AG08395 (cell line): ENCODE measurements around the gene TADA2A.
A peak's percentile ranks its signal among the peaks of the same experiment; 100 is the strongest.

Experiments used
- DNase-seq: peaks from one replicate; pipeline ENCODE4 v3.0.0; 2012; ENCODE audit warnings: mixed read lengths, low spot score

The TADA2A gene

DNA sequence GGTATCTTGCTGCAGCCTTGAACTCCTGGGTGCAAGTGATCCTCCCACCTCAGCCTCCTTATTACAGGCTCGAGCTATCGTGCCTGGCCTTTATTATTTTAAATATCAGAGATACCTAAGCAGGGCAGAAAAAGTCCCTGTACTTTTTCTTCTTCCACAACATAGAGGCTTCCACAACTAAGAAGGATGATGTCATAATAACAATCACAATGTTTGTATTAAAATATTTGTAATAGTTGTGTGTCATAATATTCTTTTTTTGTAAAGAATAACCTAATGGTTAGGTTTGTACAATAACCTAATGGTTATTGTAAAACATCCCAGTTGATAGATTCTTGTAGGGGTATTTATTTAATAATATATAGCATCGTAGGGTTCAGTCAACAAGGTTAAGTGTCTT is 56.4 kb downstream of the TADA2A start:
- no peak for DNase-seq

DNA sequence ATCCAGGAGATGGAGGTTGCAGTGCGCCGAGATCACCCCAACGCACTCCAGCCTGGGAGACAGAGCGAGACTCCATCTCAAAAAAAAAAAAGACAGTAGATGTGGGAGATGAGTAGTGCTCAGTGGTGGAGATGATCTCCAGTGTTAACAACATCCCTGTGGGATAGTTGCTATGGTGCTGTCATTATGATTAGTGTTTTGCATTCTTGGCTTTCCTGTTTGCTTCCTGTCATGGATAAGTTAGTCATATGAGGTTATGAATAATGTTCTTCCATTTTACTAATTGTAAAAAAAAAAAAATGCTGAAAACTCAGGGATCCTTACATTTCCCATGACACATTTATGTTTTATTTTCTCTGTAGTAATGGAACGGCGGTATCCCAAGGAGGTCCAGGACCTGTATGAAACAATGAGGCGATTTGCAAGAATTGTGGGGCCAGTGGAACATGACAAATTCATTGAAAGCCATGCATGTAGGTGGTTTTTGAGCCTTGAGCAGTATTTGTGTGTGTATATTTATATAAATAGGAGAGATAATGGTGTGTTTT is 58.5 kb downstream of the TADA2A start:
- DNase-seq, result peak; percentile 35

DNA sequence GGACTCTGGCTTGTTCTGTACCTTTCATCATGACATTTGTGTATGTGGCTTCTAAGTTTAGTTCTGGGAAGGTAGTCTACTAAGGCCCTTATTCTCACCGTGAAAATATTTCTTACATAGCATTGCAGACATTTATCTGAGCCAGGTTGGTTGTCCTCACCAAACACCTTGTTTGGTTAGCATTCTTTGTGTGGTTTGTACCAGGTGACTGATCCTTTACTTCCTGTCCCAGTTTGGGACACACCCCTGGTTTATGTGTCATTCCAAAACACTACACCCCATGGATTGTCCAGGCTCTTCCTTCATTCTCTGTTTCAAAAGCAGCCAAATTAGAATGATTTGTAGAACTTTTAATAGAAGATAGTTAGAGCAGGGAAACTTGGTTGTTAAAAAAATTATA is 59.8 kb downstream of the TADA2A start:
- no peak for DNase-seq

DNA sequence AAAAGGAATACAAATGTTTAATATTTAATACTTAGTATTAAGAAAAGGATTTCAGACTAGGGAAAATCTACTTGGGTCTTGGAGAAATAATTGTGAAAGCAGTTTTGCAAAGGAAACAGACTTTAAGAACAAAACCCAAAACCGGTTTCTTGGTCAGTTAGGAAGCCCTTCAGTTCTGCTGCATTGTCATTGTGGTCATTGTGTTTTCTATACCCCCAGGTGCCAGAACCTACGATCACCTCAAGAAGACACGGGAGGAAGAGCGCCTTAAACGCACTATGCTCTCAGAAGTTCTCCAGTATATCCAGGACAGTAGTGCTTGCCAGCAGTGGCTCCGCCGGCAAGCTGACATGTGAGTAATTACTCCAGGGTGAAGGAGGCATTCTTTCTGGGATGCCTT is 63.5 kb downstream of the TADA2A start:
- no peak for DNase-seq

DNA sequence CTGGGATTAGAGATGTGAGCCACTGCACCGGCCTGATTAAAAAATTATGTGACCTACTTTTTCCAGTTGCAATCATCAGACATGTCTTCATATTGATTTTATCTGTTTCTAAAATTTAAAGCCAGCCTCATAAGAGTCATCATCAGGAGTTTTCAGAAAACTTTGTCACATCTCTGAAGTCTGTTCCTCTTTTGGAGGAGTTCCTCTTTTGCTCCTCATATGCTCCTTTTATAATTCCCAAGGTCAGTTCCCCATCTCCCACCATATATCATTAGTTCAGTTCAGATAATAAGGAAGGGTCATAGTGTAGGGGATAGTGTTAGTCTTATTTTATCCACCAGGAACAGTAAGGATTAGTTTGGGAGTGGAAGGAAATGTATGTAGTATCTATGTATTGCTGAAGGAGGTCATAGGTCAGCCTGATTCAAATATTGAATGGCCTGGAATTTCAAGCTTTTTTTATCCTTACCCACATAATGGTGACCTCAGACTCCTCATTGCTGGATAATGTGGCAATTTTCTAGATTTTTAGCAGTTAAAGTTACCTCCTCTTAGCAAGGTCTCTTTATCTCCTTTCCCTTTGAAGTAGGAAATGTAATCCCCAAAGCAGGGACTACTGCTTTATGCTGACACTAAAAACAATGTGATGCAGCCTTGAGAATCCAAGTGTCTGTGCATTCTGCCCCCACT is 69.2 kb downstream of the TADA2A start:
- DNase-seq, result no peak

DNA sequence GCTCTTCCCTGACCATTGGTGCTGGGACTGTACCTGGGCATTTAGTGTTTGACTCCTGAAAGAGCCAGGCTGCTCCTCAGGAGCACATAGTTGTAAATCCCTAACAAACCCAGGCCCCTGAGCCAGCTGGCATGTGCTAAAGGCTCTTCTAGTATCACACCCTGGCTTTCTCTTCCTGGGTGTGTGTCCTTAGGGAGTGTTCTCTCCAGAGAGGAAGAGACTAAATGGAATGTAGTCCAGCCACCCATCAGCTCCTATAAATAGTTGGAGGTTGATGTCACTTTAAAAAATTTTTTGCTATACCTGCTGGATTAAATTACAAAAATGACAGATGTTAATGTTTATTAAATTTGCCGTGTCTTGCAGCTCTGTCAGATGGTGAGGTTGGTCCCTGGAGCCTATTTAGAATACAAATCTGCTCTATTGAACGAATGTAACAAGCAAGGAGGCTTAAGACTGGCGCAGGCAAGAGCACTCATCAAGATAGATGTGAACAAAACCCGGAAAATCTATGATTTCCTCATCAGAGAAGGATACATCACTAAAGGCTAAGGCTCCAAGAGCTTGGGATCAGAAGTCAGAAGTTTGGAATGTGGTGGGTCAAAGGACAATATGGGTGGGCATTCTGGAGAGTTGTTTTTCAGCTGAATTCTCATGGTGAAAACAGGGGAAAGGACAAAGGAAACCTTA is 69.9 kb downstream of the TADA2A start:
- no peak for DNase-seq

DNA sequence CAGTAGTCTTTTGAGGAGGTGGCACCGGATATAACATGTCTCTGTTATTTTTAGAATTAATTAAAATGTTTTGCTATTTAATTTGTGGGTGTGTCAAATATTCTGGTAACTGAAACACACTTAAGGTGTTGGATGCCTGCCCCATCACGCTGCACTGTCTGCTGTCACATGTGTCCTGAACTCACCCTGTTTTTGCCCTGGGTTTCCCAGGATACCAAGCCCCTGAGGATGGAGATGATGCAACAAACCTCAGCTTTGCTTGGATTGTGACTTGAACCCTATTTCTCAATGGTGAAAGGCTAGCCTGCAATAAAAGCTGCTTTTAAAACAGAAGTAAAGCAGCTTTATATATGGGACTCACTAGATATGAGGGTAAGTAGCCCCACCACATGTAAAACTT is 71.5 kb downstream of the TADA2A start:
- DNase-seq, result peak; percentile 64

DNA sequence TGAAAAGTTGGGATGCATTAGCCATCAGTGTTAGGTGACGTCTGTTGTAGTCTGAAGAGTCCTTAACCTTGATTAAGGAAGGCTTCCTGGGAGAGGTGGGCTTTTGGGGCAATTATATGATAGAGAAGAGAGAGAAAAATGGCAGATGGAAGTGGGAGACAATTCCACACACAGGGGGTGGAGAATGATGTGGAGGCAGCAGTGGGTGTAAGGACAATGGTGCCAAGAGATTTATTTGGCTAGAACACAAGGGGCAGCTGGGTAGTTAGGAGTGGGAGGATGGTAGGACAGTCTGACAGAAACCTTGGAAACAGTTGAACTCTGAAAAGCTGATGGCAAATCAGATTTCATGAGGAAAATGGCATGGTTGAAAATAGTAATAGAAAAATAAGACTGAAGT is 72.3 kb downstream of the TADA2A start:
- no peak for DNase-seq

DNA sequence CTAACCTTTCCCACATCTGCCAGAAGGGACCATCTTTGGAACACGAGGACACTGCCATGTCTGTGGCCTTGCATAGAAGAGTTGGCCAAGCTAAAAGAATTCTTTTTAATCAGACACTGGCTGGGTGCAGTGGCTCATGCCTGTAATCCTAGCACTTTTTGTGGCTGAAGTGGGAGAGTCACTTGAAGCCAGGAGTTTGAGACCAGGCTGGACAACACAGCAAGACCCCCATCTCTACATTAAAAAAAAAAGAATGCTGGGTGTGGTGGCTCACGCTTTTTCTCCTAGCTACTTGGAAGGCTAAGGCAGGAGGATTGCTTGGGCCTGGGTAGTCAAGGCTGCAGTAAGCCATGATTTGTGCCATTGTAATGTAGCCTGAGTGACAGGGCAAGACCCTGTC is 73.7 kb downstream of the TADA2A start:
- DNase-seq, result no peak

DNA sequence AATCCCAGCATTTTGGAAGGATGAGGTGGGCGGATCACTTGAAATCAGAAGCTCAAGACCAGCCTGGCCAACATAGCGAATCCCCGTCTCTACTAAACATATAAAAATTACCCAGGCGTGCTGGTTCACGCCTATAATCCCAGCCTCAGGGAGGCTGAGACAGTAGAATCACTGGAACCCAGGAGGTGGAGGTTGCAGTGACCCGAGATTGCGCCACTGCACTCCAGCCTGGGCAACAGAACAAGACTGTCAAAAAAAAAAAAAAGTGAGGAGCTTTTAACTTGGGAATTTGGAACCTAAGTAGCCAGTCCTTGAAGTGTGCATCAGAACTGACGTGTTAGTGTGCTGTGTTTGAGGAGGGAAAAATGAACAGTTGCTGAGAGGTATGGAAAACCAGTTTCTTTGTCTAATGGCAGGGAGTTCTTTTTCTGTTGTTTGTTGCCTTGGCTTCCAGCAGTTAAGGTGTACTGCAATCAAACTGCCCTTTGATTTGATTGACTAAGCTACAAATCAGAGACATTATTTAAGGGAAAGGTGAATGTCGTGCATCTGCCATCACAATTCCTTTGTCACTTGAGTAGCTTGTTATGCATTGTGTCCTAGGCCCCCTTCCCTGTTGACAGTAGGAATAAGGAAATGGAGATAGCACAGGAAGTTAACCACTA is 74.4 kb downstream of the TADA2A start:
- DNase-seq, result no peak

DNA sequence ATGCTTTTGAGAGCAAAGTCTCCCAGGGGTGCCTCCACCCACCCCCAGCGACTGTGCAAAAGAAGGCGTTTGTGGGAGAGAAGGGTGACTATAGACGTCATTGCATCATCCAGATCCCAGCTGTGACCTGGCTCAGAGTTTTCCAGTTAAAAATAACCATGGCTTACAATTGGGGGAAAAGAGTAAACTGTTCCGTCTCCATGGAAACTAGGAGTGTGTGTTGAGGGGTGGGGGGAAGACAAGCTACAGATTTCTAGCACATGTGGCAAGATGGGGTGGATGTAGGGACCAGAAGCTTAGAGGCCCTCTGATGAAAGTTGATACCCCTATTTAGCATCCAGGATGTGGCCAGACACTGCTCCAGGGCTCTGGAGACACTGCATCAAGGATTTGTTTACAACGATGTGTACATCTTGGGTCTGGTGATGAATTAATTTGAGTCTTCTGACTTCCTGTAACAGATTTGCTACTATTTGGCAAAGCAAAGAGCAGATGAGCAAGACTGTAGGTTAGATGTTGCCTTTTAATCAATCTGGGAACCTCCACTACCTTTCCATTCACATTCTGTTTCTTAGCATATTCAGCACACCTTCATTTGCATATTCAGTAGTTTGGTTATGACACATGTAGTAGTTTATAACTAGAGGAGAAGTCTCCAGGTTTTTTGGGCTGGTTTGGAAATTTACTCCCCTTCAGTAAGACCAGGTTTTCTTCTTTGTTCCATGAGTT is 76.8 kb downstream of the TADA2A start:
- DNase-seq, result peak; percentile 77

DNA sequence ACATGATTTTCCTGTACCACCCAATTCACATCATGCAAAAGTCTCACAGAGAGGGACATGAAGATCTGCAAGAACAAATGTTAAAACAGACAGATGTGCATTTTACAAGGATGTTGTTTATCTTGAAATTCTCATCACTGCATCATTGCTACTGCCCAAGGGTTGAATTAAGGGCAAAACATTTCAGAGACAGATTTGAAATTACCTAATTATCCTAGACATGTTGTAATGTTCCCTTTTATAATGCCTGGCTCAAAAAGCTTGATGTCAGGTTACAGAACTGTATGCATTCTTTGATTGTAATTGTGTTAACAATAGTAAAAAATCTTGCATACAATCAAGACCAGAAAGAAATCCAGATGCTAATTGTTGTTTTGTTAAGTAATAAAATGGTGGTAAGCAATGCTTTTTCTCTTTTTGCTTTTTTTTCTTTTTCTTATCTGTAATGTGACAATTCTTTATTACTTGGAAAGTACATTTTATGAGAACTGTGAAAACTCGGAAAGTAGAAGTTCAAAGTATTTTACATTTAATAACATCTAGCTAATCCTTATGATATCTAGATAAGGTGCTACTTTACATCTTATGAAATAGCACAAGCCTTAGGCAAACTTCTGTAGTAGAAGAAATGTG is 79.4 kb downstream of the TADA2A start:
- no peak for DNase-seq

DNA sequence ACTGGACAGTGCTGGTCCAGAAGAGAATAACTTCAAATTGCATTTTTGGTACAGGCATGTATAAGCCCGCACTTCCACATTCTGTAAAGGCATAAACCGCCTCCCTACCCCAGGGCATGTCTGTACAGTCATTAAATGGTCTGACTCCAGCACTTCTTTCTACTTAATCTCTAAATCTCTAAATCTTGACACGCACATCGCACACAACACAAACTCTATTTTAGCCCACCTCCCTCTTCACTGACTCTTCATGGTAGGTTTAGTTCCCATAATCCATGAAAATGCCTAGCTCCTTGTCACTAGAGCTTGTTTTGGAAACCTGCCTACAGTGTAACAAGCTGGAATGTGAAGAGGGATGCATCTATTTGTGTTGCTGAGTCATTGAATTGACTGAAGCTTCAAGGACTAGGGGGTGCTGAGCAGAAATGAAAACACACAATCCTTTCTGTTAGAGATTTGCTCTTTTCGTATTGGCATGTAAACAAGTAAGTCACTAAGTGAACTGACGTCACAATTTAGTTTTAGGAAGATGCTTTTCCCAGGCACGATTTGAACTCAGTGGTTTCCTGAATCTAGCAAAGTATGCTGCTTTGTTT is 81.4 kb downstream of the TADA2A start:
- DNase-seq, result peak; percentile 87

DNA sequence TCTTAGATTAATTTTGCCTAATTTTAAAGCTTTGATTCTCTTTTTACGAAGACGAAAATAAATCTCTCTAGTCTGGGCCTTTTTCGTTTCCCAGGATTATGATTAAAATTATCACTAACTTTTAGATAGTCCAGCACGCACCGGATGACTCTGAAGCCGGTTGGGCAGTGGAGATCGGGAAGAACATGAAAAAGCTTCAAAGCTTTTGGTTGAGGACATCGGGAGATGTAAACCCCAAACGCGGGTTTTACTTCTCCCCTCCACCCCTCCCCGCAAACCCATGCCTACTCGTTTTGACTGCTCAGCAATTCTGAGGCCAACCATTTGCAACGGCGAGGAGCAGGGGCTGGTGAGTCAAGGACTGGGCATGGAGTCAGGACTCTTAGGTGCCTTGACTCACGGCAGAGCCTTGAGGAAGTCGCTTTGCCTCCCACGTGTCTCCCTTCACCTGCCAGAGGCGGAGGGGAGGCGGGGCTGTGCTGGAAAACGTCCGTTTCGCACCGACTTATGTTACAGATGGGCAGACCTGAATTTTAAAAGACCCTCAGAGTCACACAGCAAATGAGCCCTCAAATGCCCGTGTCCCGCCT is 82.0 kb downstream of the TADA2A start:
- peak; percentile 83 for DNase-seq

DNA sequence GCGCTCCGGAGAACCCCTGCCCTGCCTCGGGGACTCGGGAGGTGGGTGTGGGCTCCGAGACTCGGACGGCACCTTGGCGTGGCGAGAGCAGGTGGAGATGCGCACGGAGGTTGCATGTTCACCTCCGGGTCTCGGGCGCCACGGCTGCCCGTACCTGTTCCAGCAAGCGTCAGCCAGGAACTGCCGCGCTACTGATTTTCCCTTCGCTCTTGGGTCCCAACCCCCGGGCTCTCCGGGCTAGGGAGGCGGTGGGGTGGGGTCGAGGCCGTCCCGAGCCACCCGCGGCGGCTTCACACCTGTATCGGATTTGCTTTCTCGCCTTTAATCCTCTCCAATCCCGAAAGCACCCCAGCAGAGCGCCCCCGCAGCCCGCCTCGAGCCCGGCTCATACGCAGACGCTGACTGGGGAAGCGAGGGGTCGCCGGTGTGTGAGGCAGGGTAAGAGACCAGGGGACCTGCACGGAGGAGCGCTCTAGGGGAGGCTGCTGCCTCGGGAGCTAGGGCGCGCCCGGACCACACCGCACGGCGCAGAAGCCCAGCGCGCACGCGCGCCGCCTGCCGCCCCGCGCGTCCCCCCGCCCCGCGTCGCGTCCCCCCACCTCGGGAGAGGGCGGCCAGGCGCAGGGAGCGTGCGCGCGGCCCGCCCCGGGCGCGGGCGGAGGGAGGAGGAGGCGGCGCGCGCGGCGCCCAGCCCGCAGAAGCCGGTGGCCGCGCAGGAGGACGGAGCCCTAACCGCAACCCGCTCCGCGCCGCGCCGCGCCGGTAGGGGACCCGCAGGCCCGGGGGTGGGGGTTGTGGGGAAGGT is 82.7 kb downstream of the TADA2A start, which contains the start of gene DUSP14:
Gene DUSP14 (plus strand): TSS at position 695 of the 805 bp plus-strand sequence. CDS start 22,382 bp downstream, outside the sequence.
- DNase-seq, result peak; percentile 94

DNA sequence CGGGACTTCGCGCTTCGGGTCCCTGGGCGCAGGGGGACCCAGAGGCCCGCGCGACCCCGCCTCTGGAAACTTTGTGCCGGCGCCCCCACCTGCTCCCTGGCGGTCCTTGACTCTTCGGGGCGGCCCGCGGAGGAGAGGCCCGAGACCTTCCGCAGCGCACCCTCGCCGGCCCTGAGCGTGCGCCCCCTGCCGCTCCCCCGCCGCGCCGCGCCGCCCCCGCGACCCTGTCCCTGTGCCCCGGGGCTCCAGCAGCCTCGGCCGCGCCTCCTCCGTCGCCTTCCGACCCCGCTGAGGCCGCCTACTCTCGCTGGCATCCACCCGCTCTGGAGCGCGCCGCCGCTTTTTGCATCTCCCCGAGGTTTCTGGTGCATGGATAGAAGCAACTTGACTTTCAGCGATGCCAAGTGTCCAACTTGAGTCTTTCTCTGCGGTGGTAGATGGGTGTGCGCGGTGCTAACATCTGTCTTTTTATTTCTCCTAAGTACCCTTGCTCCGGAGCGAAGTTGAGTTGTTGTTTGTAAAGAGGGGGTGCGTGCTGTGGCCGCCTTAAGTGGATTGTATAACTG is 83.4 kb downstream of the TADA2A start:
- no peak for DNase-seq

DNA sequence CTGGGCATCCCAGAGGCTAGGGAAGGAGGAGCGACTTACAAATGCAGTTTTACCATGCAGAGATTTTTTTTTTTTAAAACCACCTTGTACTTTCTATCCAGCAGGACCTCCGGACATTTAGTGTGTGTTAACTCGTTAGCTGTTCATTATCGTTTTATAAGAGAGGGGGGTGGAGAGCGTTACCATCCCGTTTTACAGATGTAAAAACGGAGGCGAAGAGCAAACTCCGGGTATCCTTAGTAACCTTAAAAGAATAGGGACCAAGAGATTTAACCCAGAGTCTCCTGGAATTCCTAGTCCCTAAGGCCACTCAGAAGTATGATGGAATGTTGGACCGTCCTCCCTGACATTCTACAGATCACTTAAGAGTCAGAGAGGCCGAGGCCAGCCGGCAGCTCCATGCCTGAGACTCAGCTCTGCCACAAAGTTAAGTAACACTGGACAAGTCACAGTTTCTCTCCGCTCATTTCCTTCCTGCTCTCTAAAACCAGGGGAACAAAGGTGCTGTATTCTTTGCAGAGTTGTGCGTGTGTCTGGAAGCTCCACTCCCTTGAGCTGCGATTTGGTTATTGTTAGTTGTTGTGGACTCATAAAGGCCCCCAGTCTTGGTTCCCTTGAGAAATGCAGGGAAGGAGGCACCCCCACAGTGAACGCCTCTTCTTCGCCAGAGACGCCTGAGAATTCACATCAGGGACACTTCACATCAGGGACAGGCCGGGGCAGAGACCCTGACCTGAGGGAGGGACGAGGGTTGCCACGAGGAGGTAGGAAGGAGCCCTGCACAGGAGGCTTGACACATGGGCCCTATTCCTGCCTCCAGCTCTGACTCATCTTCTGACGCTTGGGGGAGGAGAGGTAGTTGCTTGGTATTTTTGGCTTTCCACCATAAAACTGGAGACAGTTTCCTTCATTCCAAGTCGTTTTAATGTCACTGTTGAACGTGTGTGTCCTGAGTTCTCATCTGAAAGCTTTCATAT is 84.2 kb downstream of the TADA2A start:
- DNase-seq, result peak; percentile 83

DNA sequence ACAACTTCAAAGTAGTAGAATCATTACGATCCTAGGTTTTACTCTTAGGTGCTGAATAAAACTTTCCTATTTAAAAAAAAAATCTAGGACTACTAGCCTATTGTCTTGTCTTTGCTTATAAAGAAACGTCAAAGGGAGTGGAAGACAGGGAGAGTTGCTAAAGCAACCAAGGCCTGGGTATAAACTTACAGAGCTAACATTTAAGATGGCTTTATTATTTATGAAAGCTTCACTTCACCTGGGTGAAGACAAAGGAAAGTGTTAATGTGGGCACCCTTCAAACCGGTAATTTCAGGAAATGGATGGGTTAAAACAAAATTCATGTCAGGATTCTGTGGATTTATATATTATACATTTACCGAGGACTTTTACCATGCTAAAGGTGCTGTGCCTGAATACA is 85.5 kb downstream of the TADA2A start:
- no peak for DNase-seq
